ENCODE measurements around the gene EXOSC7. TPM values are rescaled to one million over a fixed set of nuclear protein-coding genes. Genes with fewer than 3 reads are reported as not detected.

The EXOSC7 gene
- total RNA-seq, 1 donor from 2014 or later: 36.7 TPM

DNA sequence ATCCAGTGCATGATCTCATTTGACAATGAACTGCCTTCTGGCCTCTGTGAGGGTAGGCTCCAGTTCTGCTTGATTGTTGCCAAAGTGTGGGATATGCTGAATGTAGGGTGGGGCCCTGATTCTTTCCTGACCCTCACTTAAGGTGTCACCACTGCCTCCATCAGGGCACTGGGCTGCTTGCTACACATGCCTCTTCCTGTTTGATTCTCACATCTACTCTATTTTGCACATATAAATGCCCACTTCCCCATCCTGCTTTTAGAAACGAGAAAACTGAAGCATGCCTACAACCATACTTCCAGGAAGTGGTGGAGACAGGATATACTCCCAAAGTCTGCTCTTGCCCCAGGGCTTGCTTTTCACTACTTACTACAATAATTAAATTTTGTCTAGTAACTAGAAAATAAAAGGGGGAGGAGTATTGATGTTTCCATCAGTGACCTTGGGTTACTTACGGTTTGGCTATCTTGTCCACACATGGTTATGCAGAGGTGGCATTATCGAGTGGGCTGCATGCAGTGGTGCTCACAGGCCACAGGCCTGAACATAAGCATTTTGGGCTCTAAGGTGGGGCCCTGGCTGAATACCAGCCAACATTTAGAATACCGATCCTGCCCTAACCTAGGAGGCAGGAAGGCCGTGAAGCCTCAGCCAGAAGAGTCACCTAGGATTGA, 6.8 kb upstream of the EXOSC7 start:
- Mint-ChIP-seq H3K9me3 (ENCODE audit: unreplicated experiment) (no peaks in the 10 kb centered on the region), H3K27me3 (ENCODE audit: unreplicated experiment) (no peaks in the 10 kb centered on the region), H3K27ac (ENCODE audit: unreplicated experiment) (no peak overlapping the region), H3K36me3 (ENCODE audit: unreplicated experiment) (no peaks in the 10 kb centered on the region), H3K4me1 (ENCODE audit: unreplicated experiment) (peaks cover 4% of the 10 kb centered on the region), H3K4me3 (ENCODE audit: unreplicated experiment) (no peak overlapping the region)
- TF ChIP-seq, protein P1, sequence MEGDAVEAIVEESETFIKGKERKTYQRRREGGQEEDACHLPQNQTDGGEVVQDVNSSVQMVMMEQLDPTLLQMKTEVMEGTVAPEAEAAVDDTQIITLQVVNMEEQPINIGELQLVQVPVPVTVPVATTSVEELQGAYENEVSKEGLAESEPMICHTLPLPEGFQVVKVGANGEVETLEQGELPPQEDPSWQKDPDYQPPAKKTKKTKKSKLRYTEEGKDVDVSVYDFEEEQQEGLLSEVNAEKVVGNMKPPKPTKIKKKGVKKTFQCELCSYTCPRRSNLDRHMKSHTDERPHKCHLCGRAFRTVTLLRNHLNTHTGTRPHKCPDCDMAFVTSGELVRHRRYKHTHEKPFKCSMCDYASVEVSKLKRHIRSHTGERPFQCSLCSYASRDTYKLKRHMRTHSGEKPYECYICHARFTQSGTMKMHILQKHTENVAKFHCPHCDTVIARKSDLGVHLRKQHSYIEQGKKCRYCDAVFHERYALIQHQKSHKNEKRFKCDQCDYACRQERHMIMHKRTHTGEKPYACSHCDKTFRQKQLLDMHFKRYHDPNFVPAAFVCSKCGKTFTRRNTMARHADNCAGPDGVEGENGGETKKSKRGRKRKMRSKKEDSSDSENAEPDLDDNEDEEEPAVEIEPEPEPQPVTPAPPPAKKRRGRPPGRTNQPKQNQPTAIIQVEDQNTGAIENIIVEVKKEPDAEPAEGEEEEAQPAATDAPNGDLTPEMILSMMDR (IDR thresholded peaks at IDR 0.05): no peak
- no peak for DNase-seq (ENCODE audit: extremely low spot score, unreplicated experiment)

DNA sequence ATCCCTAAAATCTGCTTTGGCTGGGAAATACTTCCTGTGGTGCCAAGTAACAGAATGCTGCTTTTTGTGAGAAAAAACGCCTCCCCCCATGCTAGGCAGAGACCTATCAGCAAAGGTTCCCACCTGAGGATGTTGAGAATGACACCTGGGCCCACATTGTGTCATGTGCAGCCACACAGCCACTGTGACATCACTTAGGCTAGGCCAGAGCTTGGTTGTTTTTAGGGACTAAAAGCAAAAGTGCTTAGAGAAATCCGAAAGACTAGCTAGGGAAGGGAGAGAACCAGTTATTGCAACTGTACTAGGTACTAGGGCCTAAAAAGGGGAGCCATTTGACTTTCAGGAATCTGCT, 6.2 kb upstream of the EXOSC7 start:
- no peaks in the 10 kb centered on the region for H3K36me3 Mint-ChIP-seq (ENCODE audit: unreplicated experiment)
- no peak overlapping the region for H3K27ac Mint-ChIP-seq (ENCODE audit: unreplicated experiment)
- no peak for DNase-seq (ENCODE audit: extremely low spot score, unreplicated experiment)
- no peak overlapping the region for H3K4me3 Mint-ChIP-seq (ENCODE audit: unreplicated experiment)
- H3K27me3 Mint-ChIP-seq (ENCODE audit: unreplicated experiment): no peaks in the 10 kb centered on the region
- TF ChIP-seq, protein P1 (IDR thresholded peaks at IDR 0.05): no peak
- peaks cover 9% of the 10 kb centered on the region for H3K4me1 Mint-ChIP-seq (ENCODE audit: unreplicated experiment)
- H3K9me3 Mint-ChIP-seq (ENCODE audit: unreplicated experiment): no peaks in the 10 kb centered on the region

DNA sequence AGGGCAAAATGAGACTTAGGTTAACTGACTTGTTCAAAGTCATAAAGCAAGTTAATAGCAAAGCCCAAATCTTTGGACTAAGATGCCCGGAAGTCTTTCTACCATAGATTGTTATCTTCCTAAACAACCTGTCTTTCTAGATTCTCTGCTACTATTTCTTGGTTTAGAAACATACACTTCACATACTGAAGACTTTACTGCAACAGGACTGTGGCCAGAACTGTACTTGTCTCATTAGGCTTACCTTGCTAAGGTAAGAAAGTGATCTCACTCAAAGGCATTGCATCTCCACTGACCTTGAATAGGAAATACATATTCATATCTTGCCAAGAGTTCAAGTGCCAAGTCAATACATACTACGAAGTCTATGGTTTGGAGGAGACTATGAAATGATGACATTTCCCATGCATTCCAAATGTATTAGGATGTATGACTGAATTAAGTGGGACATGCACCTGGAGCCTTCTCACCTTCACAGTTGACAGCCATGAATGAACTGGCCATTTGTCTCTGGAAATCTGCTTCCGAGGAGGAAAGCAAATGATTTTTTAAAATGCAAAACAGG, 5.0 kb upstream of the EXOSC7 start:
- H3K9me3 Mint-ChIP-seq (ENCODE audit: unreplicated experiment): no peaks in the 10 kb centered on the region
- H3K36me3 Mint-ChIP-seq (ENCODE audit: unreplicated experiment): no peaks in the 10 kb centered on the region
- DNase-seq (ENCODE audit: extremely low spot score, unreplicated experiment): no peak
- TF ChIP-seq, protein P1 (IDR thresholded peaks at IDR 0.05): no peak
- H3K27me3 Mint-ChIP-seq (ENCODE audit: unreplicated experiment): no peaks in the 10 kb centered on the region
- H3K4me3 Mint-ChIP-seq (ENCODE audit: unreplicated experiment): no peak overlapping the region
- no peak overlapping the region for H3K27ac Mint-ChIP-seq (ENCODE audit: unreplicated experiment)
- H3K4me1 Mint-ChIP-seq (ENCODE audit: unreplicated experiment): peaks cover 14% of the 10 kb centered on the region

DNA sequence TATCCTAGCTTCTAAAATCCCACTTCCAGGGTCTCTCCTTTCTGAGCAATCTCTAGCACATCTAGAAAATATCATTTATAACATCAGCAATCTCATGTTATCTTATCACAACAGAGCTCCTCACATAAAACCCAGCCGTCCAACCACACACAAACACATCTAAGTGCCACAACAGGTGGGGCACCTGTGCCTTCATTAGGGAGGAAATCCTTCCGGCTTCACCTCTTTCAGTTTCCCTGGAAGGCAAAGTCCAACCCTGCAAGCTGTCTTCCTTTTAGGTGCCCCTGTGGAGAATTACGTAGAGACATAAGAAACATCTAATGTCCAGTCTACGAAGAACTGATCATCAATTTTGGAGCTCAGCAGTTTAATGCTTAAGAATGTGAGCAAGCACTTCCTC, 1.6 kb upstream of the EXOSC7 start:
- Mint-ChIP-seq H3K36me3 (ENCODE audit: unreplicated experiment) (no peaks in the 10 kb centered on the region), H3K4me1 (ENCODE audit: unreplicated experiment) (peaks cover 35% of the 10 kb centered on the region), H3K27me3 (ENCODE audit: unreplicated experiment) (no peaks in the 10 kb centered on the region), H3K27ac (ENCODE audit: unreplicated experiment) (no peak overlapping the region), H3K9me3 (ENCODE audit: unreplicated experiment) (no peaks in the 10 kb centered on the region), H3K4me3 (ENCODE audit: unreplicated experiment) (peak overlapping the region; percentile 96)
- no peak for DNase-seq (ENCODE audit: extremely low spot score, unreplicated experiment)
- TF ChIP-seq, protein P1 (IDR thresholded peaks at IDR 0.05): no peak

DNA sequence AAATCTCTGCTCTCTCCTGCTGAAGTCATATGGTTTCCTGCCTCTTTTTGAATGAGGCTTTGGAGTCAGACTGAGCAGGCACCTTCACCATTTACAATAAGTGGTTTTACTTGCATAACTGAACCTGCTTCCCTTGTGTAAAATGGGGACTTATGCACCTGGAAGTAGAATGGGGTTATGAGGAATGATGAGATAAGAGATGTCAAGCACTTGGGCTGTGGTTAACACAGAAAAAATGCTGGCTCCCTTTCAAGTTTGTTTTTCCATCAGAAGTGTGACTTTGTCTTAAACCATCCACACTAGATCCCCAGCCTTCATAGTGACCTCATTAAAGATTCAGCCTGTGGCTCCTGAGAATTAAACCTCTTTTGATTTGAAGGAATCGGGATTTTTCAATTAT, 5.2 kb downstream of the EXOSC7 start:
- Mint-ChIP-seq H3K4me1 (ENCODE audit: unreplicated experiment) (peaks cover 41% of the 10 kb centered on the region), H3K27me3 (ENCODE audit: unreplicated experiment) (no peaks in the 10 kb centered on the region), H3K27ac (ENCODE audit: unreplicated experiment) (no peak overlapping the region), H3K4me3 (ENCODE audit: unreplicated experiment) (no peak overlapping the region), H3K36me3 (ENCODE audit: unreplicated experiment) (peaks cover 9% of the 10 kb centered on the region), H3K9me3 (ENCODE audit: unreplicated experiment) (no peaks in the 10 kb centered on the region)
- TF ChIP-seq, protein P1 (IDR thresholded peaks at IDR 0.05): no peak
- DNase-seq (ENCODE audit: extremely low spot score, unreplicated experiment): no peak
